WTC11 (cell line): ENCODE measurements around the gene LHPP. TPM values are rescaled to one million over a fixed set of nuclear protein-coding genes. Genes with fewer than 3 reads are reported as not detected.
A peak's percentile ranks its signal among the peaks of the same experiment; 100 is the strongest.

Experiments
- ATAC-seq: fragments of 200-7000 bp; cut with Tn5 transposase; 2 replicates; pipeline ENCODE4 v1.10.0; 2021; ENCODE audit warnings: mild to moderate bottlenecking, moderate library complexity
- CTCF ChIA-PET: fragments of 300-600 bp; sonication (Branson Sonifier 250); formaldehyde crosslinking; loops from one replicate; lab custom pipeline; 2021; ENCODE audit warnings: antibody characterized with exemption; lab: Charles Lee
- POLR2A ChIA-PET: fragments of 350-600 bp; sonication (Branson Sonifier 250); formaldehyde crosslinking; loops from one replicate; lab custom pipeline; 2021; ENCODE audit warnings: antibody characterized with exemption; lab: Charles Lee
- DNase-seq: peaks from one replicate; pipeline ENCODE4 v3.0.0; 2021; ENCODE audit warnings: low spot score
- H3K27ac Mint-ChIP-seq: 2 replicates; pipeline ENCODE4 v1.8.0; 2021; ENCODE audit warnings: mixed read lengths
- H3K27me3 Mint-ChIP-seq: 2 replicates; pipeline ENCODE4 v1.8.0; 2021; ENCODE audit warnings: low read depth, mild to moderate bottlenecking, moderate library complexity, mixed read lengths
- H3K36me3 Mint-ChIP-seq: 2 replicates; pipeline ENCODE4 v1.8.0; 2021; ENCODE audit warnings: mixed read lengths
- H3K4me1 Mint-ChIP-seq: 2 replicates; pipeline ENCODE4 v1.8.0; 2022; ENCODE audit warnings: mixed read lengths
- H3K4me3 Mint-ChIP-seq: 2 replicates; pipeline ENCODE4 v1.8.0; 2021; ENCODE audit warnings: mild to moderate bottlenecking, moderate library complexity, mixed read lengths
- H3K9me3 Mint-ChIP-seq: 2 replicates; pipeline ENCODE4 v1.8.0; 2021; ENCODE audit warnings: mixed read lengths
- CREB1 ChIP-seq: sonication (generic); formaldehyde crosslinking; IDR thresholded peaks from 2 replicates; pipeline ENCODE4 v1.8.0; 2023; ENCODE audit warnings: mild to moderate bottlenecking, missing genetic modification reagents
- CREM ChIP-seq: sonication (generic); formaldehyde crosslinking; IDR thresholded peaks from 2 replicates; pipeline ENCODE4 v1.8.1; 2022; ENCODE audit warnings: mild to moderate bottlenecking, missing genetic modification reagents, moderate library complexity
- E2F4 ChIP-seq: sonication (generic); formaldehyde crosslinking; IDR thresholded peaks from 2 replicates; pipeline ENCODE4 v1.8.1; 2022; ENCODE audit warnings: low read depth, mild to moderate bottlenecking, moderate library complexity, missing genetic modification reagents, borderline replicate concordance
- ERG ChIP-seq: fragments of 250-450 bp; sonication (Bioruptor Pico); IDR thresholded peaks from 2 replicates; pipeline ENCODE4 v1.8.0; 2021; ENCODE audit warnings: mild to moderate bottlenecking
- NR2C2 ChIP-seq: sonication (generic); formaldehyde crosslinking; IDR thresholded peaks from 2 replicates; pipeline ENCODE4 v1.8.0; 2022; ENCODE audit warnings: mild to moderate bottlenecking, missing genetic modification reagents
- PREB ChIP-seq: sonication (generic); formaldehyde crosslinking; IDR thresholded peaks from 2 replicates; pipeline ENCODE4 v1.8.1; 2022; ENCODE audit warnings: mild to moderate bottlenecking, missing genetic modification reagents, moderate library complexity, borderline replicate concordance
- RORB ChIP-seq: fragments of 250-450 bp; sonication (Bioruptor Pico); IDR thresholded peaks from 2 replicates; pipeline ENCODE4 v1.9.0; 2021; ENCODE audit warnings: mild to moderate bottlenecking
- SP1 ChIP-seq: sonication (generic); formaldehyde crosslinking; conservative IDR thresholded peaks from 2 replicates; pipeline ENCODE4 v1.8.1; 2022; ENCODE audit warnings: missing genetic modification reagents
- TP53 ChIP-seq: sonication (generic); formaldehyde crosslinking; IDR thresholded peaks from 2 replicates; pipeline ENCODE4 v1.8.1; 2023; ENCODE audit warnings: mild to moderate bottlenecking, missing genetic modification reagents
- USF1 ChIP-seq: sonication (generic); formaldehyde crosslinking; IDR thresholded peaks from 2 replicates; pipeline ENCODE4 v1.8.0; 2022; ENCODE audit warnings: mild to moderate bottlenecking, missing genetic modification reagents
- USF2 ChIP-seq: sonication (generic); formaldehyde crosslinking; IDR thresholded peaks from 2 replicates; pipeline ENCODE4 v1.8.1; 2023; ENCODE audit warnings: mild to moderate bottlenecking, missing genetic modification reagents, moderate library complexity
- ZNF121 ChIP-seq: sonication (generic); formaldehyde crosslinking; IDR thresholded peaks from 2 replicates; pipeline ENCODE4 v1.8.0; 2023; ENCODE audit warnings: missing genetic modification reagents
- ZNF219 ChIP-seq: sonication (generic); formaldehyde crosslinking; IDR thresholded peaks from 2 replicates; pipeline ENCODE4 v1.8.0; 2023; ENCODE audit warnings: missing genetic modification reagents, mild to moderate bottlenecking, borderline replicate concordance
- ZNF232 ChIP-seq: sonication (generic); formaldehyde crosslinking; IDR thresholded peaks from 2 replicates; pipeline ENCODE4 v1.8.0; 2022; ENCODE audit warnings: mild to moderate bottlenecking, missing genetic modification reagents
- ZNF281 ChIP-seq: sonication (generic); formaldehyde crosslinking; IDR thresholded peaks from 2 replicates; pipeline ENCODE4 v1.8.0; 2023; ENCODE audit warnings: mild to moderate bottlenecking, missing genetic modification reagents
- ZNF425 ChIP-seq: fragments of 250-450 bp; sonication (Bioruptor Pico); conservative IDR thresholded peaks from 2 replicates; pipeline ENCODE4 v1.9.0; 2021; ENCODE audit warnings: mild to moderate bottlenecking
- ZNF671 ChIP-seq: fragments of 250-450 bp; sonication (Bioruptor Pico); IDR thresholded peaks from 2 replicates; pipeline ENCODE4 v1.8.0; 2021; ENCODE audit warnings: mild to moderate bottlenecking
- total RNA-seq: library from RNA; stranded (reverse); gene quantifications from 3 replicates; pipeline ENCODE4 v1.2.3, GENCODE V29; 2021

Gene LHPP
- total RNA-seq, 1 experiment from 2014 or later = 33.2 TPM

- TF ChIP-seq PREB (CRISPR knock-in tag) = no peak
- TF ChIP-seq ZNF232 = no peak
- TF ChIP-seq USF1 (CRISPR knock-in tag) = no peak
- no peak for TF ChIP-seq ZNF671 (CRISPR knock-in tag)
- no peak for TF ChIP-seq NR2C2 (CRISPR knock-in tag)
- no peak for TF ChIP-seq CREB1 (CRISPR knock-in tag)
These were observed 154.6 kb downstream of the LHPP start (continued) for GRCh38 chr10:124616040-124616835.

GRCh38 chr10:124616836-124617130, 155.2 kb downstream of the LHPP start:
- TF ChIP-seq ZNF219 (no peak), CREM (no peak), ZNF425 (CRISPR knock-in tag) (no peak), SP1 (CRISPR knock-in tag) (no peak), ZNF281 (no peak), ERG (CRISPR knock-in tag) (no peak), RORB (CRISPR knock-in tag) (no peak), ZNF671 (CRISPR knock-in tag) (no peak), E2F4 (no peak), ZNF121 (CRISPR knock-in tag) (no peak), TP53 (CRISPR knock-in tag) (no peak), USF2 (no peak)
- ChIA-PET CTCF (interaction anchor here (0.9 to 2.5 kb wide), 5 partner anchors 55 to 125 kb away, joined by 3 to 11 read pairs (median 6); no protein-coding TSS in a partner anchor), POLR2A (no interaction called here)
- H3K9me3 Mint-ChIP-seq = no peaks in the 10 kb centered on the region
- DNase-seq = no peak
- H3K27me3 Mint-ChIP-seq = no peaks in the 10 kb centered on the region; the same call in 1 of the 2 replicates
- peaks cover 16% of the 10 kb centered on the region for H3K4me1 Mint-ChIP-seq
- H3K36me3 Mint-ChIP-seq = no peaks in the 10 kb centered on the region
- H3K27ac Mint-ChIP-seq = peak overlapping the region; percentile 74; the same call in 1 of the 2 replicates
- H3K4me3 Mint-ChIP-seq = no peak overlapping the region
- ATAC-seq = no peak
